Hindlimb muscle (tissue), 1 donor: ENCODE data around the gene SCYL1. TPM values are rescaled to one million over a fixed set of nuclear protein-coding genes. Genes with fewer than 3 reads are reported as not detected.

Experiments
- DNase-seq: peaks from one replicate; pipeline ENCODE4 v3.0.0-alpha.2; 2013
- polyA plus RNA-seq: library from polyadenylated mRNA; unstranded; fragments of 120-200 nt; gene quantifications from one replicate; pipeline ENCODE4 v1.2.1, GENCODE V29; 2013; ENCODE audit not compliant: insufficient read length

The SCYL1 gene
- polyA plus RNA-seq, 1 donor: 54.1 TPM

GRCh38 chr11:65493367-65494176, 31.3 kb upstream of the SCYL1 start:
- no peak for DNase-seq

DNA sequence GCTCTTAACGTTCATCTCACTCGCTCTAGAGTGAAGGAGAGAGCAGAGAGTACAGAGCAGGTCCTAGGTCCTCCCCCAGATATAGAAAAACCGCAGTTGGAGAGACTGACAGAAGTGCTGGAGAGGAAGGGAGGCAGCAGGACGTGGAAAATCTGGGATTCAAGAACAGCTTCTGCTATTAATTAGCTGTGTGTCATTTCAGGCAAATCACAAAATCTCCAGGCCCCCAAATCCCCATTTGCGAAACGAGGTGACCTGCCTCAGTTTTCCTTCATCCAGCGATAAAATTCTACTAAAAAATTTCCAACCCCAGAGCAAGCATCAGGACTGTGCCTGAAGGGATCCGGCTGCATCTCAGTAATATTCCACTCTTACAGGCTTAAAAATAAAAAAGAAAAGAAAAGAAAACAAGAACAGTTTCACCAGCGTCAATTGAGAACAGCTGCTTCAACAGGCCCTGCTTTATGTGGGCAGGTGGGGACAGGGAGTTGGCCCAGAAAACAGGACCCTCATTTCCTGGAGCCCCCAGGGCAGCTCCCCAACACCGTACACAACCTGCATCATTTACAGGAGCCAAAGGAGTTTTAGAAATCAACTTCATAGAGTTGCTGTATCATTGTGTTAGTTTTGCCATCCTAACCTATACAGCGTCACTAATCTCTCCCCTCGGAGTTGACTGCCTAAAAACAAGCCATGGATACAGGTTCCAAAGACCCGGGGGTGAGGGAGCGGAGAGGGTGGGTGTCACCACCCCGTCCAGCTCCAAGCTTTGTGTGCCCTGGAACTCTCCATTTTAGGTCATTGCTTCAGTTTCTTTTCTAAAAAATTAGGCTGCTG, 28.4 kb upstream of the SCYL1 start:
- peak; percentile 52 for DNase-seq

GRCh38 chr11:65497141-65498041, 27.5 kb upstream of the SCYL1 start:
- peak; percentile 99 for DNase-seq

- DNase-seq: peak; percentile 62
Measured at GRCh38 chr11:65498042-65498726, 26.7 kb upstream of the SCYL1 start.

- DNase-seq: no peak
Measured at GRCh38 chr11:65498727-65498976, 26.2 kb upstream of the SCYL1 start.

DNA sequence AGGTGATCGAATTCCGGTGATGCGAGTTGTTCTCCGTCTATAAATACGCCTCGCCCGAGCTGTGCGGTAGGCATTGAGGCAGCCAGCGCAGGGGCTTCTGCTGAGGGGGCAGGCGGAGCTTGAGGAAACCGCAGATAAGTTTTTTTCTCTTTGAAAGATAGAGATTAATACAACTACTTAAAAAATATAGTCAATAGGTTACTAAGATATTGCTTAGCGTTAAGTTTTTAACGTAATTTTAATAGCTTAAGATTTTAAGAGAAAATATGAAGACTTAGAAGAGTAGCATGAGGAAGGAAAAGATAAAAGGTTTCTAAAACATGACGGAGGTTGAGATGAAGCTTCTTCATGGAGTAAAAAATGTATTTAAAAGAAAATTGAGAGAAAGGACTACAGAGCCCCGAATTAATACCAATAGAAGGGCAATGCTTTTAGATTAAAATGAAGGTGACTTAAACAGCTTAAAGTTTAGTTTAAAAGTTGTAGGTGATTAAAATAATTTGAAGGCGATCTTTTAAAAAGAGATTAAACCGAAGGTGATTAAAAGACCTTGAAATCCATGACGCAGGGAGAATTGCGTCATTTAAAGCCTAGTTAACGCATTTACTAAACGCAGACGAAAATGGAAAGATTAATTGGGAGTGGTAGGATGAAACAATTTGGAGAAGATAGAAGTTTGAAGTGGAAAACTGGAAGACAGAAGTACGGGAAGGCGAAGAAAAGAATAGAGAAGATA, 25.7 kb upstream of the SCYL1 start, which contains the start of gene MALAT1:
MALAT1 (plus strand) TSS at position 69 of the 736 bp plus-strand sequence.
- DNase-seq: peak; percentile 97

GRCh38 chr11:65499713-65500386, 25.0 kb upstream of the SCYL1 start:
- no peak for DNase-seq

DNA sequence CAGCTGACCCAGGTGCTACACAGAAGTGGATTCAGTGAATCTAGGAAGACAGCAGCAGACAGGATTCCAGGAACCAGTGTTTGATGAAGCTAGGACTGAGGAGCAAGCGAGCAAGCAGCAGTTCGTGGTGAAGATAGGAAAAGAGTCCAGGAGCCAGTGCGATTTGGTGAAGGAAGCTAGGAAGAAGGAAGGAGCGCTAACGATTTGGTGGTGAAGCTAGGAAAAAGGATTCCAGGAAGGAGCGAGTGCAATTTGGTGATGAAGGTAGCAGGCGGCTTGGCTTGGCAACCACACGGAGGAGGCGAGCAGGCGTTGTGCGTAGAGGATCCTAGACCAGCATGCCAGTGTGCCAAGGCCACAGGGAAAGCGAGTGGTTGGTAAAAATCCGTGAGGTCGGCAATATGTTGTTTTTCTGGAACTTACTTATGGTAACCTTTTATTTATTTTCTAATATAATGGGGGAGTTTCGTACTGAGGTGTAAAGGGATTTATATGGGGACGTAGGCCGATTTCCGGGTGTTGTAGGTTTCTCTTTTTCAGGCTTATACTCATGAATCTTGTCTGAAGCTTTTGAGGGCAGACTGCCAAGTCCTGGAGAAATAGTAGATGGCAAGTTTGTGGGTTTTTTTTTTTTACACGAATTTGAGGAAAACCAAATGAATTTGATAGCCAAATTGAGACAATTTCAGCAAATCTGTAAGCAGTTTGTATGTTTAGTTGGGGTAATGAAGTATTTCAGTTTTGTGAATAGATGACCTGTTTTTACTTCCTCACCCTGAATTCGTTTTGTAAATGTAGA, 24.3 kb upstream of the SCYL1 start:
- peak; percentile 47 for DNase-seq

DNA sequence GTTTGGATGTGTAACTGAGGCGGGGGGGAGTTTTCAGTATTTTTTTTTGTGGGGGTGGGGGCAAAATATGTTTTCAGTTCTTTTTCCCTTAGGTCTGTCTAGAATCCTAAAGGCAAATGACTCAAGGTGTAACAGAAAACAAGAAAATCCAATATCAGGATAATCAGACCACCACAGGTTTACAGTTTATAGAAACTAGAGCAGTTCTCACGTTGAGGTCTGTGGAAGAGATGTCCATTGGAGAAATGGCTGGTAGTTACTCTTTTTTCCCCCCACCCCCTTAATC, 23.8 kb upstream of the SCYL1 start:
- no peak for DNase-seq

GRCh38 chr11:65501472-65502273, 23.2 kb upstream of the SCYL1 start:
- peak; percentile 37 for DNase-seq

DNA sequence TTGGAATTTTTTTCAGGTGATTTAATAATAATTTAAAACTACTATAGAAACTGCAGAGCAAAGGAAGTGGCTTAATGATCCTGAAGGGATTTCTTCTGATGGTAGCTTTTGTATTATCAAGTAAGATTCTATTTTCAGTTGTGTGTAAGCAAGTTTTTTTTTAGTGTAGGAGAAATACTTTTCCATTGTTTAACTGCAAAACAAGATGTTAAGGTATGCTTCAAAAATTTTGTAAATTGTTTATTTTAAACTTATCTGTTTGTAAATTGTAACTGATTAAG, 22.7 kb upstream of the SCYL1 start:
- no peak for DNase-seq

DNA sequence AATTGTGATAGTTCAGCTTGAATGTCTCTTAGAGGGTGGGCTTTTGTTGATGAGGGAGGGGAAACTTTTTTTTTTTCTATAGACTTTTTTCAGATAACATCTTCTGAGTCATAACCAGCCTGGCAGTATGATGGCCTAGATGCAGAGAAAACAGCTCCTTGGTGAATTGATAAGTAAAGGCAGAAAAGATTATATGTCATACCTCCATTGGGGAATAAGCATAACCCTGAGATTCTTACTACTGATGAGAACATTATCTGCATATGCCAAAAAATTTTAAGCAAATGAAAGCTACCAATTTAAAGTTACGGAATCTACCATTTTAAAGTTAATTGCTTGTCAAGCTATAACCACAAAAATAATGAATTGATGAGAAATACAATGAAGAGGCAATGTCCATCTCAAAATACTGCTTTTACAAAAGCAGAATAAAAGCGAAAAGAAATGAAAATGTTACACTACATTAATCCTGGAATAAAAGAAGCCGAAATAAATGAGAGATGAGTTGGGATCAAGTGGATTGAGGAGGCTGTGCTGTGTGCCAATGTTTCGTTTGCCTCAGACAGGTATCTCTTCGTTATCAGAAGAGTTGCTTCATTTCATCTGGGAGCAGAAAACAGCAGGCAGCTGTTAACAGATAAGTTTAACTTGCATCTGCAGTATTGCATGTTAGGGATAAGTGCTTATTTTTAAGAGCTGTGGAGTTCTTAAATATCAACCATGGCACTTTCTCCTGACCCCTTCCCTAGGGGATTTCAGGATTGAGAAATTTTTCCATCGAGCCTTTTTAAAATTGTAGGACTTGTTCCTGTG, 22.1 kb upstream of the SCYL1 start:
- peak; percentile 65 for DNase-seq

- no peak for DNase-seq
Measured at GRCh38 chr11:65503368-65503948, 21.4 kb upstream of the SCYL1 start.

DNA sequence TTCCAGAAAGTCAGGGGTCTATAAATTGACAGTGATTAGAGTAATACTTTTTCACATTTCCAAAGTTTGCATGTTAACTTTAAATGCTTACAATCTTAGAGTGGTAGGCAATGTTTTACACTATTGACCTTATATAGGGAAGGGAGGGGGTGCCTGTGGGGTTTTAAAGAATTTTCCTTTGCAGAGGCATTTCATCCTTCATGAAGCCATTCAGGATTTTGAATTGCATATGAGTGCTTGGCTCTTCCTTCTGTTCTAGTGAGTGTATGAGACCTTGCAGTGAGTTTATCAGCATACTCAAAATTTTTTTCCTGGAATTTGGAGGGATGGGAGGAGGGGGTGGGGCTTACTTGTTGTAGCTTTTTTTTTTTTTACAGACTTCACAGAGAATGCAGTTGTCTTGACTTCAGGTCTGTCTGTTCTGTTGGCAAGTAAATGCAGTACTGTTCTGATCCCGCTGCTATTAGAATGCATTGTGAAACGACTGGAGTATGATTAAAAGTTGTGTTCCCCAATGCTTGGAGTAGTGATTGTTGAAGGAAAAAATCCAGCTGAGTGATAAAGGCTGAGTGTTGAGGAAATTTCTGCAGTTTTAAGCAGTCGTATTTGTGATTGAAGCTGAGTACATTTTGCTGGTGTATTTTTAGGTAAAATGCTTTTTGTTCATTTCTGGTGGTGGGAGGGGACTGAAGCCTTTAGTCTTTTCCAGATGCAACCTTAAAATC, 20.8 kb upstream of the SCYL1 start:
- DNase-seq: peak; percentile 53

DNA sequence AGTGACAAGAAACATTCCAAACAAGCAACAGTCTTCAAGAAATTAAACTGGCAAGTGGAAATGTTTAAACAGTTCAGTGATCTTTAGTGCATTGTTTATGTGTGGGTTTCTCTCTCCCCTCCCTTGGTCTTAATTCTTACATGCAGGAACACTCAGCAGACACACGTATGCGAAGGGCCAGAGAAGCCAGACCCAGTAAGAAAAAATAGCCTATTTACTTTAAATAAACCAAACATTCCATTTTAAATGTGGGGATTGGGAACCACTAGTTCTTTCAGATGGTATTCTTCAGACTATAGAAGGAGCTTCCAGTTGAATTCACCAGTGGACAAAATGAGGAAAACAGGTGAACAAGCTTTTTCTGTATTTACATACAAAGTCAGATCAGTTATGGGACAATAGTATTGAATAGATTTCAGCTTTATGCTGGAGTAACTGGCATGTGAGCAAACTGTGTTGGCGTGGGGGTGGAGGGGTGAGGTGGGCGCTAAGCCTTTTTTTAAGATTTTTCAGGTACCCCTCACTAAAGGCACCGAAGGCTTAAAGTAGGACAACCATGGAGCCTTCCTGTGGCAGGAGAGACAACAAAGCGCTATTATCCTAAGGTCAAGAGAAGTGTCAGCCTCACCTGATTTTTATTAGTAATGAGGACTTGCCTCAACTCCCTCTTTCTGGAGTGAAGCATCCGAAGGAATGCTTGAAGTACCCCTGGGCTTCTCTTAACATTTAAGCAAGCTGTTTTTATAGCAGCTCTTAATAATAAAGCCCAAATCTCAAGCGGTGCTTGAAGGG, 20.0 kb upstream of the SCYL1 start:
- peak; percentile 18 for DNase-seq

DNA sequence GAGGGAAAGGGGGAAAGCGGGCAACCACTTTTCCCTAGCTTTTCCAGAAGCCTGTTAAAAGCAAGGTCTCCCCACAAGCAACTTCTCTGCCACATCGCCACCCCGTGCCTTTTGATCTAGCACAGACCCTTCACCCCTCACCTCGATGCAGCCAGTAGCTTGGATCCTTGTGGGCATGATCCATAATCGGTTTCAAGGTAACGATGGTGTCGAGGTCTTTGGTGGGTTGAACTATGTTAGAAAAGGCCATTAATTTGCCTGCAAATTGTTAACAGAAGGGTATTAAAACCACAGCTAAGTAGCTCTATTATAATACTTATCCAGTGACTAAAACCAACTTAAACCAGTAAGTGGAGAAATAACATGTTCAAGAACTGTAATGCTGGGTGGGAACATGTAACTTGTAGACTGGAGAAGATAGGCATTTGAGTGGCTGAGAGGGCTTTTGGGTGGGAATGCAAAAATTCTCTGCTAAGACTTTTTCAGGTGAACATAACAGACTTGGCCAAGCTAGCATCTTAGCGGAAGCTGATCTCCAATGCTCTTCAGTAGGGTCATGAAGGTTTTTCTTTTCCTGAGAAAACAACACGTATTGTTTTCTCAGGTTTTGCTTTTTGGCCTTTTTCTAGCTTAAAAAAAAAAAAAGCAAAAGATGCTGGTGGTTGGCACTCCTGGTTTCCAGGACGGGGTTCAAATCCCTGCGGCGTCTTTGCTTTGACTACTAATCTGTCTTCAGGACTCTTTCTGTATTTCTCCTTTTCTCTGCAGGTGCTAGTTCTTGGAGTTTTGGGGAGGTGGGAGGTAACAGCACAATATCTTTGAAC, 19.2 kb upstream of the SCYL1 start:
- peak; percentile 29 for DNase-seq
